GM13977 (cell line): Measurements from ENCODE around the gene RNF144B.

Source experiments
- DNase-seq: peaks from one replicate; pipeline ENCODE4 v3.0.0; 2012; ENCODE audit warnings: low spot score
- CTCF ChIP-seq: IDR thresholded peaks from 2 replicates; pipeline ENCODE4 v1.5.1; 2012; ENCODE audit warnings: mild to moderate bottlenecking, control low read depth; ENCODE audit not compliant: insufficient read depth; ENCODE audit errors: extremely low read depth, missing control alignments
- in situ Hi-C: fragments of 300-500 bp; cut with MboI; formaldehyde crosslinking; loops from one replicate; pipeline ENCODE4 v1.12.0; 2022; ENCODE audit warnings: low sequenced_read_pairs, low pct_unique_long_range_greater_than_20kb, mixed read lengths, inconsistent platforms; ENCODE audit not compliant: unreplicated experiment

The RNF144B gene

GRCh38 chr6:18464176-18464575 lies 77.0 kb downstream of the RNF144B start:
- in situ Hi-C loops = no loop called here
- DNase-seq = no peak
- TF ChIP-seq CTCF = no peak

- no peak for DNase-seq
- TF ChIP-seq CTCF = no peak
- in situ Hi-C loops = no loop called here
Observed at GRCh38 chr6:18465410-18466154, 78.4 kb downstream of the RNF144B start.

GRCh38 chr6:18467741-18468502 lies 80.8 kb downstream of the RNF144B start:
- in situ Hi-C loops = no loop called here
- TF ChIP-seq CTCF = no peak
- no peak for DNase-seq

GRCh38 chr6:18468503-18468843 lies 81.3 kb downstream of the RNF144B start:
- in situ Hi-C loops = no loop called here
- DNase-seq = no peak
- no peak for TF ChIP-seq CTCF

GRCh38 chr6:18469536-18469935 lies 82.4 kb downstream of the RNF144B start:
- in situ Hi-C loops = no loop called here

More at GRCh38 chr6:18469536-18469935, 82.4 kb downstream of the RNF144B start:
- TF ChIP-seq CTCF = no peak
- DNase-seq = no peak
